Calu3 (cell line): Measurements from ENCODE around the gene RASSF8. TPM values are rescaled to one million over a fixed set of nuclear protein-coding genes. Genes with fewer than 3 reads are reported as not detected.

Experiments used
- Bru-seq: library from RNA; stranded (reverse); fragments of 400-500 nt; gene quantifications from one replicate; lab custom pipeline; 2021; lab: Mats Ljungman, UMichigan
- BruChase-seq, 2 experiments: library from RNA; stranded (reverse); fragments of 400-500 nt; gene quantifications; one replicate each; lab custom pipeline; 2021; lab: Mats Ljungman, UMichigan
- BruUV-seq: library from RNA; stranded (reverse); fragments of 400-500 nt; replicated peaks from 2 replicates; lab custom pipeline; 2021; lab: Mats Ljungman, UMichigan
- CTCF ChIA-PET: fragments of 300-600 bp; sonication (Branson Sonifier 250); formaldehyde crosslinking; loops from one replicate; lab custom pipeline; 2022; ENCODE audit warnings: antibody characterized with exemption; lab: Charles Lee
- DNase-seq: peaks from one replicate; pipeline ENCODE4 v3.0.0; 2022
- H3K27ac Mint-ChIP-seq: one replicate; pipeline ENCODE4 v1.8.0; 2022; ENCODE audit warnings: mixed read lengths; ENCODE audit not compliant: unreplicated experiment
- H3K27me3 Mint-ChIP-seq: one replicate; pipeline ENCODE4 v1.8.0; 2022; ENCODE audit warnings: mixed read lengths; ENCODE audit not compliant: unreplicated experiment
- H3K36me3 Mint-ChIP-seq: one replicate; pipeline ENCODE4 v1.8.0; 2022; ENCODE audit warnings: mild to moderate bottlenecking, moderate library complexity, mixed read lengths; ENCODE audit not compliant: insufficient read depth, unreplicated experiment
- H3K4me1 Mint-ChIP-seq: one replicate; pipeline ENCODE4 v1.8.0; 2022; ENCODE audit warnings: mild to moderate bottlenecking, low read depth, mixed read lengths; ENCODE audit not compliant: unreplicated experiment
- H3K4me3 Mint-ChIP-seq: one replicate; pipeline ENCODE4 v1.8.0; 2022; ENCODE audit warnings: mild to moderate bottlenecking, low read depth, moderate library complexity, mixed read lengths; ENCODE audit not compliant: unreplicated experiment
- H3K9me3 Mint-ChIP-seq: one replicate; pipeline ENCODE4 v1.8.0; 2022; ENCODE audit warnings: low read depth, mixed read lengths; ENCODE audit not compliant: unreplicated experiment
- CTCF ChIP-seq: fragments of 200-600 bp; IDR thresholded peaks from one replicate; pipeline ENCODE4 v1.8.0; 2022; ENCODE audit warnings: antibody characterized with exemption; ENCODE audit not compliant: unreplicated experiment
- intact Hi-C: fragments of 100-400 bp; cut with micrococcal nuclease; formaldehyde crosslinking; loops from one replicate; pipeline ENCODE4 v1.10.0; 2022; ENCODE audit not compliant: unreplicated experiment
- long read RNA-seq: library from polyadenylated mRNA; stranded (forward); transcript quantifications from one replicate; pipeline ENCODE4 v2.0.0, GENCODE V29; 2022
- total RNA-seq: library from RNA; stranded (reverse); gene quantifications from 2 replicates; pipeline ENCODE4 v1.2.3, GENCODE V29; 2022

Gene RASSF8, protein sequence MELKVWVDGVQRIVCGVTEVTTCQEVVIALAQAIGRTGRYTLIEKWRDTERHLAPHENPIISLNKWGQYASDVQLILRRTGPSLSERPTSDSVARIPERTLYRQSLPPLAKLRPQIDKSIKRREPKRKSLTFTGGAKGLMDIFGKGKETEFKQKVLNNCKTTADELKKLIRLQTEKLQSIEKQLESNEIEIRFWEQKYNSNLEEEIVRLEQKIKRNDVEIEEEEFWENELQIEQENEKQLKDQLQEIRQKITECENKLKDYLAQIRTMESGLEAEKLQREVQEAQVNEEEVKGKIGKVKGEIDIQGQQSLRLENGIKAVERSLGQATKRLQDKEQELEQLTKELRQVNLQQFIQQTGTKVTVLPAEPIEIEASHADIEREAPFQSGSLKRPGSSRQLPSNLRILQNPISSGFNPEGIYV
- total RNA-seq (17.4 and 26.6 TPM in 2 replicates), Bru-seq, nascent RNA (percentile 67 among the genes with signal in this experiment), BruChase-seq, experiment 1, labeled RNA remaining after a 6-hour chase (percentile 60 among the genes with signal in this experiment), BruChase-seq, experiment 2, labeled RNA remaining after a 2-hour chase (percentile 63 among the genes with signal in this experiment)
- long read RNA-seq, partial matches to known transcripts: 0 of 3 reads
- long read RNA-seq, other reads (novel, unspliced or antisense): 2 of 3 reads

GRCh38 chr12:25958428-25959070 is at the start of gene RASSF8:
Gene RASSF8 (plus strand): TSS chr12:25958682. CDS start chr12:26055344, 96,662 bp downstream.
- DNase-seq: peak; percentile 80
- Mint-ChIP-seq H3K4me1 (peaks cover 25% of the 10 kb centered on the region), H3K9me3 (no peaks in the 10 kb centered on the region), H3K4me3 (peak within 1 kb of the TSS; percentile 82), H3K36me3 (peaks cover 21% of the 10 kb centered on the region), H3K27me3 (no peaks in the 10 kb centered on the region), H3K27ac (peak within 1 kb of the TSS; percentile 56)
- CTCF ChIA-PET: no interaction called here
- intact Hi-C loops: no loop called here
- TF ChIP-seq CTCF: no peak
- BruUV-seq: no TSS peak

GRCh38 chr12:25914551-25914950 is 43.9 kb upstream of the RASSF8 start:
- intact Hi-C loops: no loop called here
- H3K36me3 Mint-ChIP-seq: no peaks in the 10 kb centered on the region
- CTCF ChIA-PET: interaction anchor here (0.6 kb wide), 1 partner anchor 20 kb away, joined by 4 read pairs; no protein-coding TSS in a partner anchor
- H3K27ac Mint-ChIP-seq: no peak overlapping the region
- no peaks in the 10 kb centered on the region for H3K9me3 Mint-ChIP-seq
- DNase-seq: no peak
- H3K27me3 Mint-ChIP-seq: no peaks in the 10 kb centered on the region
- no peak for TF ChIP-seq CTCF
- H3K4me3 Mint-ChIP-seq: no peak overlapping the region
- BruUV-seq: no TSS peak
- H3K4me1 Mint-ChIP-seq: no peaks in the 10 kb centered on the region

GRCh38 chr12:25924491-25925001 is 33.9 kb upstream of the RASSF8 start:
- Mint-ChIP-seq H3K36me3 (no peaks in the 10 kb centered on the region), H3K4me1 (no peaks in the 10 kb centered on the region), H3K9me3 (no peaks in the 10 kb centered on the region), H3K27me3 (no peaks in the 10 kb centered on the region), H3K27ac (no peak overlapping the region), H3K4me3 (no peak overlapping the region)
- no peak for TF ChIP-seq CTCF
- DNase-seq: no peak
- BruUV-seq: no TSS peak
- intact Hi-C loops: no loop called here
- CTCF ChIA-PET: no interaction called here

GRCh38 chr12:25925064-25925463 is 33.4 kb upstream of the RASSF8 start:
- H3K9me3 Mint-ChIP-seq: no peaks in the 10 kb centered on the region
- no peak for TF ChIP-seq CTCF
- H3K4me3 Mint-ChIP-seq: no peak overlapping the region
- no peak for DNase-seq
- H3K27ac Mint-ChIP-seq: no peak overlapping the region
- intact Hi-C loops: no loop called here
- no peaks in the 10 kb centered on the region for H3K27me3 Mint-ChIP-seq
- no peaks in the 10 kb centered on the region for H3K36me3 Mint-ChIP-seq
- BruUV-seq: no TSS peak
- H3K4me1 Mint-ChIP-seq: no peaks in the 10 kb centered on the region
- CTCF ChIA-PET: no interaction called here
